RWPE2 (cell line): Measurements from ENCODE around the gene NAV2.

Source experiments
- ATAC-seq: fragments of 200-7000 bp; cut with Tn5 transposase; 3 replicates; pipeline ENCODE4 v1.9.1; 2021; ENCODE audit warnings: low read depth
- DNase-seq: peaks from one replicate; pipeline ENCODE4 v3.0.0-alpha.2; 2020; ENCODE audit warnings: low spot score
- H3K27ac ChIP-seq: fragments of 450-650 bp; 2 replicates; pipeline ENCODE4 v1.5.1; 2017; ENCODE audit warnings: mild to moderate bottlenecking; ENCODE audit not compliant: poor library complexity, severe bottlenecking
- H3K27me3 ChIP-seq: fragments of 250-450 bp; sonication (Bioruptor Pico); 2 replicates; pipeline ENCODE4 v1.5.1; 2021; ENCODE audit warnings: mild to moderate bottlenecking, moderate library complexity; ENCODE audit not compliant: insufficient read depth, poor library complexity, severe bottlenecking
- H3K36me3 ChIP-seq: fragments of 250-450 bp; sonication (Bioruptor Pico); 2 replicates; pipeline ENCODE4 v1.5.1; 2020; ENCODE audit warnings: low read depth, mild to moderate bottlenecking, moderate library complexity
- H3K4me1 ChIP-seq: fragments of 250-450 bp; sonication (Bioruptor Pico); 2 replicates; pipeline ENCODE4 v1.5.1; 2021; ENCODE audit warnings: mild to moderate bottlenecking, moderate library complexity; ENCODE audit not compliant: insufficient read depth, poor library complexity, severe bottlenecking
- H3K4me3 ChIP-seq: fragments of 250-450 bp; sonication (Bioruptor Pico); 2 replicates; pipeline ENCODE4 v1.5.1; 2021; ENCODE audit warnings: mild to moderate bottlenecking, moderate library complexity; ENCODE audit not compliant: severe bottlenecking
- H3K9me3 ChIP-seq: fragments of 250-450 bp; sonication (Bioruptor Pico); 2 replicates; pipeline ENCODE4 v1.5.1; 2021; ENCODE audit warnings: mild to moderate bottlenecking, moderate library complexity; ENCODE audit not compliant: severe bottlenecking
- CTCF ChIP-seq: fragments of 450-650 bp; IDR thresholded peaks from one replicate; pipeline ENCODE4 v1.5.1; 2017; ENCODE audit warnings: mild to moderate bottlenecking, moderate library complexity; ENCODE audit not compliant: poor library complexity, severe bottlenecking

The NAV2 gene

GRCh38 chr11:19723572-19724342 is 11.1 kb downstream of the NAV2 start:
- Histone ChIP-seq H3K27me3 (no peaks in the 10 kb centered on the region), H3K4me3 (no peak overlapping the region), H3K27ac (peak overlapping the region; percentile 8), H3K36me3 (no peaks in the 10 kb centered on the region), H3K9me3 (no peaks in the 10 kb centered on the region), H3K4me1 (peaks cover 20% of the 10 kb centered on the region)
- TF ChIP-seq CTCF = no peak
- ATAC-seq (peak; percentile 62), DNase-seq (no peak)

- ATAC-seq (no peak), DNase-seq (no peak)
- Histone ChIP-seq H3K27ac (peak overlapping the region; percentile 48), H3K36me3 (no peaks in the 10 kb centered on the region), H3K27me3 (no peaks in the 10 kb centered on the region), H3K4me1 (peaks cover 20% of the 10 kb centered on the region), H3K4me3 (no peak overlapping the region), H3K9me3 (no peaks in the 10 kb centered on the region)
- no peak for TF ChIP-seq CTCF
These were observed 12.1 kb downstream of the NAV2 start for GRCh38 chr11:19724765-19725164.

GRCh38 chr11:19725379-19726079 is 12.9 kb downstream of the NAV2 start:
- peak; percentile 67 for ATAC-seq
- peak overlapping the region; percentile 48 for H3K27ac ChIP-seq
- TF ChIP-seq CTCF = no peak
- peaks cover 20% of the 10 kb centered on the region for H3K4me1 ChIP-seq
- H3K9me3 ChIP-seq = no peaks in the 10 kb centered on the region
- DNase-seq = no peak
- no peak overlapping the region for H3K4me3 ChIP-seq
- H3K36me3 ChIP-seq = no peaks in the 10 kb centered on the region
- H3K27me3 ChIP-seq = no peaks in the 10 kb centered on the region

GRCh38 chr11:19727246-19727645 is 14.6 kb downstream of the NAV2 start:
- Histone ChIP-seq H3K9me3 (no peaks in the 10 kb centered on the region), H3K4me1 (peaks cover 20% of the 10 kb centered on the region), H3K4me3 (no peak overlapping the region), H3K36me3 (no peaks in the 10 kb centered on the region), H3K27me3 (no peaks in the 10 kb centered on the region), H3K27ac (no peak overlapping the region)
- DNase-seq (no peak), ATAC-seq (no peak)
- no peak for TF ChIP-seq CTCF

- Histone ChIP-seq H3K9me3 (no peaks in the 10 kb centered on the region), H3K36me3 (no peaks in the 10 kb centered on the region), H3K4me3 (no peak overlapping the region), H3K27me3 (no peaks in the 10 kb centered on the region), H3K4me1 (peaks cover 14% of the 10 kb centered on the region), H3K27ac (no peak overlapping the region)
- ATAC-seq (no peak), DNase-seq (no peak)
- no peak for TF ChIP-seq CTCF
These were observed 15.8 kb downstream of the NAV2 start for GRCh38 chr11:19728436-19728835.
